Measurements from ENCODE around the gene PLXNA2.

DNA sequence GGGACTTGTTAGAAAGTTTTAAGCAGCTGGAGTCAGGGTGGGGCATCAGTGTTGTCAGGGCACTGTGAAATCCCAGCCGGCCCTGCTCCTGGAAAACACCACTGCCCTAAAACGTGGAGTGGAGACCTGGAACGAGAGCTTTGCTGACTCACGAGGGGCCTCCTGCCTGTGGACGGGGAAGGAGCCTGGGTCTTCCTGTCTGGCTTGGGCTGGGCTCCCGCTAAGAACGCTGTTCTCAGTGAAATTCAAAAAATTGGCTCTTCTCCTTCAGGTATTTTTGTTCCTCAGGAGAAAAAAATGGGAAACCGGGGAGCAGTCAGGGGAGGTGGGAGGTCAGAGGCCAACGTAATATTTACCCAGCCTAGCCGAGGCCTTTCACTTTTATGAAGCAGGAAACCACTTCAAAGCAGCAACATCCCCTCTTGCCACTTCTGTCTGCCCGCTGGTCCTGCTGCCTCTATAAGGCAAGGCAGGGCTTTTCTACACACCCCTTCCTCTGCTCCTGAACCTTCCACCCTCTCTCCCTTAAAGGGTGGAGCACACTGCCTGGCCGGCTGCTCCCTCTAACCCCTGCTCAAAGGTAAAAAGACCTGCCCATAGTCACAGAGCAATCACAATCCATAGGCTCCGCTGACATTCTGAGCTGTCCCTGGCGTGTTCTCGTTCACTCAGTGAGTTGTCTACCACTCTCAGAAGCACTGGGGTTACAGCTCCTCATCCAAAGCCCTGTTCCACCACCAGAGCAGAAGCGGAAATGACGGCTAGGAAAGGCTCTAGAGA lies 8.0 kb downstream of the PLXNA2 start:
- TF ChIP-seq, protein P1, sequence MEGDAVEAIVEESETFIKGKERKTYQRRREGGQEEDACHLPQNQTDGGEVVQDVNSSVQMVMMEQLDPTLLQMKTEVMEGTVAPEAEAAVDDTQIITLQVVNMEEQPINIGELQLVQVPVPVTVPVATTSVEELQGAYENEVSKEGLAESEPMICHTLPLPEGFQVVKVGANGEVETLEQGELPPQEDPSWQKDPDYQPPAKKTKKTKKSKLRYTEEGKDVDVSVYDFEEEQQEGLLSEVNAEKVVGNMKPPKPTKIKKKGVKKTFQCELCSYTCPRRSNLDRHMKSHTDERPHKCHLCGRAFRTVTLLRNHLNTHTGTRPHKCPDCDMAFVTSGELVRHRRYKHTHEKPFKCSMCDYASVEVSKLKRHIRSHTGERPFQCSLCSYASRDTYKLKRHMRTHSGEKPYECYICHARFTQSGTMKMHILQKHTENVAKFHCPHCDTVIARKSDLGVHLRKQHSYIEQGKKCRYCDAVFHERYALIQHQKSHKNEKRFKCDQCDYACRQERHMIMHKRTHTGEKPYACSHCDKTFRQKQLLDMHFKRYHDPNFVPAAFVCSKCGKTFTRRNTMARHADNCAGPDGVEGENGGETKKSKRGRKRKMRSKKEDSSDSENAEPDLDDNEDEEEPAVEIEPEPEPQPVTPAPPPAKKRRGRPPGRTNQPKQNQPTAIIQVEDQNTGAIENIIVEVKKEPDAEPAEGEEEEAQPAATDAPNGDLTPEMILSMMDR (IDR thresholded peaks at IDR 0.05) = no peak
- TF ChIP-seq POLR2A (IDR thresholded peaks at IDR 0.05) = no peak

Data from body of pancreas (tissue), 4 donors.